ENCODE measurements around the gene FOXP4. TPM values are rescaled to one million over a fixed set of nuclear protein-coding genes. Genes with fewer than 3 reads are reported as not detected.

The FOXP4 gene
- total and polyA plus RNA-seq, 2 of the 13 experiments (the other 11 are each of a cell fraction or from before 2014, with no cell fraction given) = 11.0 to 12.4 TPM

GRCh38 chr6:41546475-41546865 is 289 bp downstream of the FOXP4 start (continued):
- TF ChIP-seq TFAP4 (IDR thresholded peaks at IDR 0.05; ENCODE audit: borderline replicate concordance, low read depth) (no peak), CERS6 (CRISPR knock-in tag; IDR thresholded peaks at IDR 0.05) (no peak), ZNF775 (CRISPR knock-in tag; IDR thresholded peaks at IDR 0.05; ENCODE audit: borderline replicate concordance) (no peak), NCOA2 (CRISPR knock-in tag; IDR thresholded peaks at IDR 0.05) (no peak), IRX3 (CRISPR knock-in tag; IDR thresholded peaks at IDR 0.05; ENCODE audit: borderline replicate concordance, low read depth) (no peak), ZNF614 (CRISPR knock-in tag; IDR thresholded peaks at IDR 0.05; ENCODE audit: borderline replicate concordance) (no peak), MXD3 (CRISPR knock-in tag; IDR thresholded peaks at IDR 0.05) (no peak), RFX1 (IDR thresholded peaks at IDR 0.05) (no peak), DPF2 (CRISPR knock-in tag; IDR thresholded peaks at IDR 0.05; ENCODE audit: borderline replicate concordance, low read depth) (no peak), ATF5 (CRISPR knock-in tag; IDR thresholded peaks at IDR 0.05; ENCODE audit: low read depth) (no peak), JUND (CRISPR knock-in tag; IDR thresholded peaks at IDR 0.05) (no peak), PHB2 (IDR thresholded peaks at IDR 0.05; ENCODE audit: partially characterized antibody) (no peak), RERE (CRISPR knock-in tag; IDR thresholded peaks at IDR 0.05; ENCODE audit: low read depth) (no peak), SNAPC5 (CRISPR knock-in tag; IDR thresholded peaks at IDR 0.05; ENCODE audit: borderline replicate concordance) (0 out of 2 replicates have a peak, but pooled peaks have one; percentile 8), ZNF547 (CRISPR knock-in tag; IDR thresholded peaks at IDR 0.05) (no peak), CREB1 (IDR thresholded peaks at IDR 0.05) (no peak), CREB1 (CRISPR knock-in tag; IDR thresholded peaks at IDR 0.05) (no peak), LBX2 (CRISPR knock-in tag; IDR thresholded peaks at IDR 0.05; ENCODE audit: borderline replicate concordance) (no peak), ZFP37 (CRISPR knock-in tag; IDR thresholded peaks at IDR 0.05; ENCODE audit: borderline replicate concordance) (no peak), NFIC (IDR thresholded peaks at IDR 0.05; ENCODE audit: low read length) (no peak), ZNF256 (CRISPR knock-in tag; conservative IDR thresholded peaks at IDR 0.05) (no peak), FOSL1 (CRISPR knock-in tag; IDR thresholded peaks at IDR 0.05; ENCODE audit: borderline replicate concordance) (no peak), HOXA5 (CRISPR knock-in tag; IDR thresholded peaks at IDR 0.05) (no peak; the same call in none of the 2 replicates), SNRNP70 (IDR thresholded peaks at IDR 0.05; ENCODE audit: low read depth, low read length) (no peak)

Measured in HepG2 (cell line).